Omental fat pad (tissue), 4 donors: ENCODE measurements around the gene PARP2. TPM values are rescaled to one million over a fixed set of nuclear protein-coding genes. Genes with fewer than 3 reads are reported as not detected.
A peak's percentile ranks its signal among the peaks of the same experiment; 100 is the strongest.

Experiments
- ATAC-seq: fragments of 150-250 bp; one replicate; pipeline ENCODE4 v1.9.1; 2016; ENCODE audit warnings: mild to moderate bottlenecking, moderate library complexity; ENCODE audit not compliant: low FRiP score
- DNase-seq: peaks from one replicate; pipeline ENCODE4 v3.0.0-alpha.2; 2019; ENCODE audit warnings: low spot score
- total RNA-seq, 4 donors: library from RNA; depleted of rRNA; stranded (reverse); fragments of >200 nt; gene quantifications; one replicate each; pipeline ENCODE4 v1.1.0, GENCODE V29; 2016
- TF ChIP-seq, protein P1 (sequence below), 3 donors: fragments of 450-650 bp; IDR thresholded peaks; one replicate each; pipeline ENCODE4 v1.5.1; 2016 to 2017; ENCODE audit warnings: antibody characterized with exemption in 3 of 3, mild to moderate bottlenecking in 3 of 3, moderate library complexity in 2 of 3

PARP2 gene, protein sequence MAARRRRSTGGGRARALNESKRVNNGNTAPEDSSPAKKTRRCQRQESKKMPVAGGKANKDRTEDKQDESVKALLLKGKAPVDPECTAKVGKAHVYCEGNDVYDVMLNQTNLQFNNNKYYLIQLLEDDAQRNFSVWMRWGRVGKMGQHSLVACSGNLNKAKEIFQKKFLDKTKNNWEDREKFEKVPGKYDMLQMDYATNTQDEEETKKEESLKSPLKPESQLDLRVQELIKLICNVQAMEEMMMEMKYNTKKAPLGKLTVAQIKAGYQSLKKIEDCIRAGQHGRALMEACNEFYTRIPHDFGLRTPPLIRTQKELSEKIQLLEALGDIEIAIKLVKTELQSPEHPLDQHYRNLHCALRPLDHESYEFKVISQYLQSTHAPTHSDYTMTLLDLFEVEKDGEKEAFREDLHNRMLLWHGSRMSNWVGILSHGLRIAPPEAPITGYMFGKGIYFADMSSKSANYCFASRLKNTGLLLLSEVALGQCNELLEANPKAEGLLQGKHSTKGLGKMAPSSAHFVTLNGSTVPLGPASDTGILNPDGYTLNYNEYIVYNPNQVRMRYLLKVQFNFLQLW
- total RNA-seq = 10 to 100 TPM in 1 of 4 donors, 1 to 10 TPM in 3; 4.3 to 12.9 (median 7.7) TPM

DNA sequence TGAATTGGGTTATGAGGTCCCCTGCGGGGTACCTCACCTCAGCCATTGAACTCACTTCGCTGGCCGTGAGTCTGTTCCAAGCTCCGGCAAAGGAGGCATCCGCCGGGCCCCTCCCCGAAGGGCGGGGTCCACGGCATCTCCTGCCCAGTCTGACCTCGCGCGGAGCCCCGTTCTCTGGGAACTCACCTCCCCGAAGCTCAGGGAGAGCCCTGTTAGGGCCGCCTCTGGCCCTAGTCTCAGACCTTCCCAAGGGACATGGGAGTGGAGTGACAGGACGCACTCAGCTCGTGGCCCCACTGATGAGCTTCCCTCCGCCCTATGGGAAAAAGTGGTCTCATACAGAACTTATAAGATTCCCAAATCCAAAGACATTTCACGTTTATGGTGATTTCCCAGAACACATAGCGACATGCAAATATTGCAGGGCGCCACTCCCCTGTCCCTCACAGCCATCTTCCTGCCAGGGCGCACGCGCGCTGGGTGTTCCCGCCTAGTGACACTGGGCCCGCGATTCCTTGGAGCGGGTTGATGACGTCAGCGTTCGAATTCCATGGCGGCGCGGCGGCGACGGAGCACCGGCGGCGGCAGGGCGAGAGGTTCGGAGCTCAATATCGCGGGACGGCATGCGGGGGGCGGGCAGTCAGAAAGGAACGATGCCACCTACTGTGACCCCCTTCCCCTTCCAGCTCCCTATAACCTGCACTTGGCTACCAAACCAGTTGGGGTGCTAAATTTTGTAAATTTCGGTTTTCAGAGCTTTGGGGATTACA lies at the start of gene PARP2:
Gene PARP2 (plus strand): TSS at position 544 of the 770 bp plus-strand sequence. CDS start 7 bp downstream, at position 551.
- TF ChIP-seq, protein P1, sequence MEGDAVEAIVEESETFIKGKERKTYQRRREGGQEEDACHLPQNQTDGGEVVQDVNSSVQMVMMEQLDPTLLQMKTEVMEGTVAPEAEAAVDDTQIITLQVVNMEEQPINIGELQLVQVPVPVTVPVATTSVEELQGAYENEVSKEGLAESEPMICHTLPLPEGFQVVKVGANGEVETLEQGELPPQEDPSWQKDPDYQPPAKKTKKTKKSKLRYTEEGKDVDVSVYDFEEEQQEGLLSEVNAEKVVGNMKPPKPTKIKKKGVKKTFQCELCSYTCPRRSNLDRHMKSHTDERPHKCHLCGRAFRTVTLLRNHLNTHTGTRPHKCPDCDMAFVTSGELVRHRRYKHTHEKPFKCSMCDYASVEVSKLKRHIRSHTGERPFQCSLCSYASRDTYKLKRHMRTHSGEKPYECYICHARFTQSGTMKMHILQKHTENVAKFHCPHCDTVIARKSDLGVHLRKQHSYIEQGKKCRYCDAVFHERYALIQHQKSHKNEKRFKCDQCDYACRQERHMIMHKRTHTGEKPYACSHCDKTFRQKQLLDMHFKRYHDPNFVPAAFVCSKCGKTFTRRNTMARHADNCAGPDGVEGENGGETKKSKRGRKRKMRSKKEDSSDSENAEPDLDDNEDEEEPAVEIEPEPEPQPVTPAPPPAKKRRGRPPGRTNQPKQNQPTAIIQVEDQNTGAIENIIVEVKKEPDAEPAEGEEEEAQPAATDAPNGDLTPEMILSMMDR (IDR thresholded peaks at IDR 0.05) = no peak
- peak; percentile 92 for DNase-seq
- peak; percentile 99 for ATAC-seq

DNA sequence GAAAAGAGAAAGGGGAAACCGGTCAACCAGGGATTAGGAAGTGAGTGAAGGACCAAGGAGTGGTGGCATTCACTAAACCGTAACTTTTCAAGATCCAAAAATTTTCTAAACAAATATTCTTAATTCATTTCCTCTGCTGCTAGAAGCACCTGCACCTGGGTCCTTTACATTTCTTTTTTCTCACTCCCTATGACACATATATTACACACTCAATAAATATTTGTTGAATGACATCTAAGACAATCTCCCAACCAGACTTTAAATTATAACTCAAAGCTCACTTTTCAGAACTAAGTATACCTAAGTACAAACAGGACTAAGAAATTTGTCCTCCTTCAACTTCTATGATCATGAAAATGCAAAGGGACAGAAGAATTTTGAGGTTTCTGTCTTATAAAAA lies 48.8 kb upstream of the PARP2 start:
- DNase-seq (no peak), ATAC-seq (no peak)
- TF ChIP-seq, protein P1 (IDR thresholded peaks at IDR 0.05) = no peak

DNA sequence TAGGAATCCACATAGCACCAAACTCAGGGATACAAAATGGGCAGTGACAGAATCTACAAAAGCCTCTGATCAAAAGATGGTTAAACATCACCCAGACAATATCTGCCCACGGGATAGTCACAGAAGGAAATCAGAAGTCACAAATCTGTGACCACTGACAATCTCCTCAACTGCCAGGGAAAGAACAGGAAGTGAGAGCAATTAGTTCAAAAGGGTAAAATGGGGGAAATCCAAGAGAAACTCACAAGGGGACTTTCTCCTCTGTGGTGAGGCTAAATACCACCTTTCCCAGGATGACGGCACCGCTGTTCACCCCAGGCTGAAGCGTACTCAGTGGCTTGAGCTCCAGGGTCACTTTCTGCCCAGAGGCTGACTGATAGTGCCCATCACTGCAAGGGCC lies 48.4 kb upstream of the PARP2 start:
- no peak for ATAC-seq
- no peak for DNase-seq
- TF ChIP-seq, protein P1 (IDR thresholded peaks at IDR 0.05) = no peak

DNA sequence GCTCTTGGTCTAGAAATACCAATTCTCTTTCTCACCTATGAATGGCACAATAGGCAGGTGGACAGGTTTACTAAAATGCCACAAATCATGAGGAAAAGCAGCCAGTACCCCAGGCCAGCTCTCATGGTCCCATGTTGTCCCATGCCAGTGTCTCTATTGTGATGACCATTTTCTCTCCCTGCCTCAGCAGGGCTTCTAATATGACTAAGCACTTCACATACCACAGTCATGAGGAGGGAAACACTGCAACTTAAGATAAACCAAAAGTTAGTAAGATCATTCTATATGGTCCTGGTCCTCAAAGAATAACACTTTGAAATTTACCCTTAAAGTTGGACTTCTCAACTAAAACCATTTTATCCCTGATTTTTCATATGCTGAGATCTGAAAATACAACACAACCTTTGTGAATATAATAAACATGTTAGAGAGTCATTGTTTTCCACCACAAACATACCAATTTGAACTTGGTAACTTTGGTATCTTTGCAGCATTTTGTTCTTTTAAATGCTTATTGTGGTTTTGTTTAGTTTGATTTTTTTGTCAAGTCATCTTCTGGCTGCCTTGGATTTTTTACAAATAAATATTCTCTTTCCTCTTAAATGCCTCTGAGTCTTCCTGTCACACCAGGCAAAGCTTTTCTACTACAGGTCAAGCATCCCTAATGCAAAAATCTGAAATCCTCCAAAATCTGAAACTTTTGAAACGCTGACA lies 41.2 kb upstream of the PARP2 start:
- ATAC-seq (no peak), DNase-seq (no peak)
- TF ChIP-seq, protein P1 (IDR thresholded peaks at IDR 0.05) = no peak

DNA sequence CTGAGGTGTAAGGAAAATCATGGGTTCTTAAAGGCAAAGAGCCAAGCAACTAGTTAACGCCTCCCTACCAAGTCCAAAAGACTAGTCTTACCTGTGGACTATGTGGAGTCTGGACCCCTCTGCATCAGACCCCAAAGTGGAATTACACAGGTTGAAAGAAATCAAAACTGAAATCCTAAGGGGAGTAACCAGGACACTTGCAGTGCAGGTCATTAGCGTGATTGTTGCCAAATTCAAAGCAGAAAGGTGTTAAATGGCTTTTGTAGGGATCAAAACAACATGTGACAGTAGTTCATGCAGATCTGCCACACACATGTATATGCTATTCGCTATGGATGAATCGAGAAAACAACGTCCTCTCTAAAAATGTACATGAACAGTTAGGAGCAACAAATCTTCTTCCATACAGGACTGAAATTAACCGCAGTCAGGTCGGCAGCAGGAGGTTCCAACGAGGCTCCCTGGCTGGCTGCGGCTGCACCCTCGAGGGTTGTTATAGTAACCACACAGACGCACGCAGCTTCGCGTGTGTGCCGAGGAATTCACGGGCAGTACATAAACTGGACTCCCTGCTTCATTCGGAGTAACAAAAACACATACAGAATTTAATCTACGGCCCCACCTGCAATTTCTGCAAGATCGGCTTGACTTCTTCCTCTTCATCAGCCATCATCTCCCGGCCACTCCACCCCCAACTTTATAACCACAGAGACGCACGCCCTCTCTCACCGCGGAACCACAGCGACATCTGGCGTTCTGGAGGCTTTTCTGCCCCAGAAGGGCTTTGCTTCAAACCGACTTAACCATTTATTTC lies 38.0 kb upstream of the PARP2 start, which contains the start of gene TTC5:
Gene TTC5 (minus strand): TSS at position 687 of the 814 bp plus-strand sequence. CDS start 14 bp downstream, at position 673.
- DNase-seq (peak; percentile 56), ATAC-seq (peak; percentile 97)
- TF ChIP-seq, protein P1 (IDR thresholded peaks at IDR 0.05) = no peak

DNA sequence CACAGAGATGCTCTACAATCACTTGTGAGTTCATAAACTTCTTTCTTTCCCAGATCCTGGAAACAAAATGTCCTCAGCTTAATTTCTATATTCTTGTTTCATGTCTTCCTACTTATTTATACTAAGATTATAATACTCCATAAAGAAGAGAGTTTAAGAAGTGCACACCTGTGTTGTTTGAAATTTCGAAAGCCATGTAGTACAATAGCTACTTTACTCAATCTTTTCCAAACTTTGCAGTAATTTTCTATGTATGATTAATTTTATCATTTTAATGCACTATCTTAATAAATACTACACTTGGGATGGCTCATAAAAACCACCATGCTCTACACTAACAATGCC lies 37.4 kb upstream of the PARP2 start:
- TF ChIP-seq, protein P1 (IDR thresholded peaks at IDR 0.05) = no peak
- ATAC-seq = no peak
- no peak for DNase-seq
